Kidney epithelial cell (primary cell): Measurements from ENCODE around the gene LRRC8B. TPM values are rescaled to one million over a fixed set of nuclear protein-coding genes. Genes with fewer than 3 reads are reported as not detected.

Experiments
- DNase-seq: peaks from one replicate; pipeline ENCODE4 v3.0.0-alpha.2; 2010; ENCODE audit warnings: low read depth
- H3K27me3 ChIP-seq: 2 replicates; pipeline ENCODE4 v1.6.0; 2011; ENCODE audit warnings: low read length; ENCODE audit not compliant: control insufficient read depth, insufficient read depth
- H3K36me3 ChIP-seq: 2 replicates; pipeline ENCODE4 v1.5.1; 2011; ENCODE audit warnings: low read length; ENCODE audit not compliant: control insufficient read depth, insufficient read depth
- H3K4me3 ChIP-seq: 2 replicates; pipeline ENCODE4 v1.5.1; 2011; ENCODE audit warnings: low read depth, mild to moderate bottlenecking, control low read depth, low read length
- CTCF ChIP-seq: IDR thresholded peaks from 2 replicates; pipeline ENCODE4 v1.5.1; 2011; ENCODE audit warnings: mild to moderate bottlenecking, moderate library complexity, low read length, control low read depth, inconsistent platforms; ENCODE audit not compliant: insufficient read depth, poor library complexity, severe bottlenecking
- total RNA-seq: library from RNA; depleted of rRNA; stranded (reverse); fragments of >200 nt; gene quantifications from 2 replicates; pipeline ENCODE4 v1.2.3, GENCODE V29; 2015

LRRC8B gene
- total RNA-seq, 1 donor from 2014 or later, result 8.9 TPM

- Histone ChIP-seq H3K36me3 (no peaks in the 10 kb centered on the region), H3K4me3 (no peak overlapping the region), H3K27me3 (no peaks in the 10 kb centered on the region)
- no peak for DNase-seq
- no peak for TF ChIP-seq CTCF
Observed at GRCh38 chr1:89644119-89644814, 119.6 kb downstream of the LRRC8B start.

- Histone ChIP-seq H3K27me3 (no peaks in the 10 kb centered on the region), H3K36me3 (no peaks in the 10 kb centered on the region), H3K4me3 (no peak overlapping the region)
- TF ChIP-seq CTCF, result no peak
- DNase-seq, result no peak
Observed at GRCh38 chr1:89646259-89646658, 121.6 kb downstream of the LRRC8B start.

Other genes with a start within 250 kb of the LRRC8B start
- 0.21 and 1.1 TPM in 2 replicates for gene GBP6, start 160.8 kb upstream of the LRRC8B start, total RNA-seq
- gene LRRC8C, start 108.3 kb downstream of the LRRC8B start, total RNA-seq, result 2.3 and 2.7 TPM in 2 replicates